ENCODE measurements around the gene GIN1.
"Not testable (repeated sequence)": the region's sequence is repeated elsewhere in the genome, so short reads cannot be mapped to it uniquely, and the experiment has no call there.

The GIN1 gene

GRCh38 chr5:103119765-103120606, at the start of gene GIN1, which contains the start of gene PPIP5K2:
TSS of gene GIN1 (minus strand) at chr5:103120138. CDS start at chr5:103108707, 11,431 bp downstream.
TSS of gene PPIP5K2 (plus strand) at chr5:103120301. CDS start at chr5:103129590, 9,289 bp downstream.
- DNase-seq (ENCODE audit: low spot score), result peak; percentile 84
- no peak for TF ChIP-seq CTCF (IDR thresholded peaks at IDR 0.05; ENCODE audit: extremely low read depth, missing control alignments)

- DNase-seq (ENCODE audit: low spot score), result no peak
- TF ChIP-seq CTCF (IDR thresholded peaks at IDR 0.05; ENCODE audit: extremely low read depth, missing control alignments), result no peak
Observed at GRCh38 chr5:103166706-103167105, 46.8 kb upstream of the GIN1 start.

- TF ChIP-seq CTCF (IDR thresholded peaks at IDR 0.05; ENCODE audit: extremely low read depth, missing control alignments), result no peak
- DNase-seq (ENCODE audit: low spot score), result no peak
Observed at GRCh38 chr5:103151156-103151555, 31.2 kb upstream of the GIN1 start.

GRCh38 chr5:103148213-103148612, 28.3 kb upstream of the GIN1 start:
- no peak for DNase-seq (ENCODE audit: low spot score)
- TF ChIP-seq CTCF (IDR thresholded peaks at IDR 0.05; ENCODE audit: extremely low read depth, missing control alignments), result no peak

GRCh38 chr5:103145196-103145595, 25.3 kb upstream of the GIN1 start:
- TF ChIP-seq CTCF (IDR thresholded peaks at IDR 0.05; ENCODE audit: extremely low read depth, missing control alignments), result no peak
- DNase-seq (ENCODE audit: low spot score), result no peak

GRCh38 chr5:103142132-103142531, 22.2 kb upstream of the GIN1 start:
- DNase-seq (ENCODE audit: low spot score), result not testable (repeated sequence)

- TF ChIP-seq CTCF (IDR thresholded peaks at IDR 0.05; ENCODE audit: extremely low read depth, missing control alignments), result peak; percentile 74
- DNase-seq (ENCODE audit: low spot score), result peak; percentile 86
Observed at GRCh38 chr5:103139264-103139865, 19.4 kb upstream of the GIN1 start.
